Osteoblast (primary cell): ENCODE data around the gene GBX1. TPM values are rescaled to one million over a fixed set of nuclear protein-coding genes. Genes with fewer than 3 reads are reported as not detected.

ENCODE experiments used
- DNase-seq: peaks from one replicate; pipeline ENCODE4 v3.0.0; 2011; ENCODE audit warnings: low spot score, mixed read lengths; ENCODE audit not compliant: insufficient read length; ENCODE audit errors: missing footprints
- H2AFZ ChIP-seq: 2 replicates; pipeline ENCODE4 v1.6.0; 2011; ENCODE audit warnings: mild to moderate bottlenecking, low read length
- H3K27ac ChIP-seq: 2 replicates; pipeline ENCODE4 v1.5.1; 2011; ENCODE audit warnings: mild to moderate bottlenecking, low read depth, low read length, moderate library complexity
- H3K27me3 ChIP-seq: 2 replicates; pipeline ENCODE4 v1.6.0; 2012; ENCODE audit warnings: mild to moderate bottlenecking, control low read depth, inconsistent platforms, low read length, moderate library complexity; ENCODE audit not compliant: insufficient read depth
- H3K36me3 ChIP-seq: 2 replicates; pipeline ENCODE4 v1.5.1; 2011; ENCODE audit warnings: mild to moderate bottlenecking, low read length, control low read depth, moderate library complexity; ENCODE audit not compliant: insufficient read depth
- H3K4me1 ChIP-seq: 2 replicates; pipeline ENCODE4 v1.5.1; 2011; ENCODE audit warnings: mild to moderate bottlenecking, low read length, control low read depth, moderate library complexity; ENCODE audit not compliant: insufficient read depth
- H3K4me2 ChIP-seq: 2 replicates; pipeline ENCODE4 v1.6.0; 2011; ENCODE audit warnings: mild to moderate bottlenecking, low read length; ENCODE audit not compliant: insufficient read depth
- H3K4me3 ChIP-seq: fragments of 200-600 bp; sonication (generic); 3 replicates; pipeline ENCODE4 v1.5.1; 2012; ENCODE audit warnings: mild to moderate bottlenecking, low read length, inconsistent platforms; ENCODE audit not compliant: insufficient read depth
- H3K79me2 ChIP-seq: 2 replicates; pipeline ENCODE4 v1.6.0; 2012; ENCODE audit warnings: mild to moderate bottlenecking, low read length, control low read depth, inconsistent platforms; ENCODE audit not compliant: insufficient read depth
- H3K9me3 ChIP-seq: 2 replicates; pipeline ENCODE4 v1.5.1; 2011; ENCODE audit warnings: low read depth, low read length, control low read depth
- H4K20me1 ChIP-seq: 2 replicates; pipeline ENCODE4 v1.6.0; 2012; ENCODE audit warnings: mild to moderate bottlenecking, low read length, control low read depth; ENCODE audit not compliant: insufficient read depth
- total RNA-seq: library from RNA; depleted of rRNA; stranded (reverse); fragments of >200 nt; gene quantifications from 2 replicates; pipeline ENCODE4 v1.2.3, GENCODE V29; 2012
- TF ChIP-seq, protein P1 (sequence below): IDR thresholded peaks from 2 replicates; pipeline ENCODE4 v1.5.1; 2011; ENCODE audit warnings: mild to moderate bottlenecking, low read depth, low read length, moderate library complexity; ENCODE audit errors: extremely low read depth

GBX1 gene
- total RNA-seq, 1 donor, result not detected

DNA sequence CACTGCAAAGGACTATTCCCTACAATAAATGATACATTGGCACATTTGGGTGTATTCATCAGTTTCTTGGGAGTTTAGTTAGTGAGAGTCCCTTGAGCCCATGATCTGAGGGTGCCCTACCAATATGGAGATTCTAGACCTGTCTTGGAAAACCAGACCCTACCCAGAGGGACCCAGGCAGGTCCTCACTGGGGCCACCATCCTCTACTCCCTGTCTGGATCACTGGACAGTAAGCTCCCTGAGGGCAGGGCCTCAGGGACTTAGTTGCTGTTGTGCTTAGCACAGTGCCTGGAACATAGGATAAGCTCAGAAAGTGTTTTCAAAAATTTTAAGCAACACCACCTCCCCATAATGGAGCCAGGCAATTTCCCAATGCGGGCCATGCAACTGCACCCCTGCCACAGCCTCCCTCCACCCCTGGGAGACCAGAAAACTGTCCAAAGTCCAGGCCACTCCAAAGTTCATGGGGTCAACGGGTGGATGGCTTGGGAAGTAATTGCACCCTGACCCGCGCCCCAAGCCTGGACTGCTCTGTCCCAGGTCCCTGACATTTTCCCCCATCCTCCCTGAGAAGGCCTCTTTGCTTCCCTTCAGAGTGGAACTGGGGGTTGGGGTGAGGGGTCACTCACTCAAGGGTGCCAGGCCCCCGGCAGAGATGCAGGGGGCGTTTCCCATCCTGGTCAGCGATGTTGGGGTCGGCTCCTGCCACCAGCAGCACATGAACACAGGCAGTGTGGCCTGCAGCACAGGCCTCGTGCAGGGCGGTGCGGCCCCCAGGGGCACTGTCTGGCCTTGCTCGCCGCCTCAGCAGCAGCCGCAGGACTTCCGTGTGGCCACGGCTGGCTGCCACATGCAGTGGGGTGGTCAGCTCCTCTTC is 18.5 kb upstream of the GBX1 start:
- Histone ChIP-seq H3K79me2 (no peaks in the 10 kb centered on the region), H3K27ac (no peak overlapping the region), H4K20me1 (no peaks in the 10 kb centered on the region), H3K4me2 (no peak overlapping the region), H3K9me3 (no peaks in the 10 kb centered on the region), H2AFZ (no peak overlapping the region), H3K4me1 (no peaks in the 10 kb centered on the region), H3K4me3 (no peak overlapping the region), H3K36me3 (no peaks in the 10 kb centered on the region), H3K27me3 (peaks cover 36% of the 10 kb centered on the region)
- TF ChIP-seq, protein P1, sequence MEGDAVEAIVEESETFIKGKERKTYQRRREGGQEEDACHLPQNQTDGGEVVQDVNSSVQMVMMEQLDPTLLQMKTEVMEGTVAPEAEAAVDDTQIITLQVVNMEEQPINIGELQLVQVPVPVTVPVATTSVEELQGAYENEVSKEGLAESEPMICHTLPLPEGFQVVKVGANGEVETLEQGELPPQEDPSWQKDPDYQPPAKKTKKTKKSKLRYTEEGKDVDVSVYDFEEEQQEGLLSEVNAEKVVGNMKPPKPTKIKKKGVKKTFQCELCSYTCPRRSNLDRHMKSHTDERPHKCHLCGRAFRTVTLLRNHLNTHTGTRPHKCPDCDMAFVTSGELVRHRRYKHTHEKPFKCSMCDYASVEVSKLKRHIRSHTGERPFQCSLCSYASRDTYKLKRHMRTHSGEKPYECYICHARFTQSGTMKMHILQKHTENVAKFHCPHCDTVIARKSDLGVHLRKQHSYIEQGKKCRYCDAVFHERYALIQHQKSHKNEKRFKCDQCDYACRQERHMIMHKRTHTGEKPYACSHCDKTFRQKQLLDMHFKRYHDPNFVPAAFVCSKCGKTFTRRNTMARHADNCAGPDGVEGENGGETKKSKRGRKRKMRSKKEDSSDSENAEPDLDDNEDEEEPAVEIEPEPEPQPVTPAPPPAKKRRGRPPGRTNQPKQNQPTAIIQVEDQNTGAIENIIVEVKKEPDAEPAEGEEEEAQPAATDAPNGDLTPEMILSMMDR, result no peak
- DNase-seq, result no peak

GRCh38 chr7:151181011-151181431 is 13.5 kb upstream of the GBX1 start:
- no peak overlapping the region for H3K27ac ChIP-seq
- TF ChIP-seq, protein P1, result no peak
- H4K20me1 ChIP-seq, result peaks cover 3% of the 10 kb centered on the region
- no peak overlapping the region for H3K4me2 ChIP-seq
- H3K36me3 ChIP-seq, result no peaks in the 10 kb centered on the region
- no peaks in the 10 kb centered on the region for H3K4me1 ChIP-seq
- no peak overlapping the region for H2AFZ ChIP-seq
- no peak overlapping the region for H3K4me3 ChIP-seq
- no peaks in the 10 kb centered on the region for H3K9me3 ChIP-seq
- peak; percentile 13 for DNase-seq
- H3K79me2 ChIP-seq, result no peaks in the 10 kb centered on the region
- H3K27me3 ChIP-seq, result peaks cover 39% of the 10 kb centered on the region

DNA sequence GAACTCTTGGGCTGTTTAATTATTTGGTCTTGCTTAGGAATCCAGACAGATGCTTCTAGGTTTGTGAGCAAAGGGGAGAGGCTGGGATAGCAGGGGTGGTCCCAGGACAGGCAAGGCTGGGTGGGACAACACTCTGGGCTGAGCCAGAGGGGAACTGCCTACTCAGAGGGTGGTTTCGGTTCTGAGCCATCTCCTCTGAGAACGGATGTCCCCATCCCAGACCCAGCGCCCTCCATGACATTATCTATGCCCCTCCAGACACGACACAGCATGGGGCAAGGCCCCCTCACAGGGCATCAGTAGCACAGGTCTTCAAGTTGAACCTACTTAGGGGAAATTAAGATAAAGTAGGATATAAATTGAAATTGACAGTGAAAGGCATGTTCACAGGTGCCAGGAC is 12.5 kb upstream of the GBX1 start:
- Histone ChIP-seq H3K4me1 (no peaks in the 10 kb centered on the region), H3K27me3 (peaks cover 43% of the 10 kb centered on the region), H2AFZ (no peak overlapping the region), H3K4me3 (no peak overlapping the region), H3K36me3 (no peaks in the 10 kb centered on the region), H3K79me2 (no peaks in the 10 kb centered on the region), H3K4me2 (no peak overlapping the region), H4K20me1 (peaks cover 3% of the 10 kb centered on the region), H3K9me3 (no peaks in the 10 kb centered on the region), H3K27ac (no peak overlapping the region)
- DNase-seq, result peak; percentile 65
- TF ChIP-seq, protein P1, result no peak

DNA sequence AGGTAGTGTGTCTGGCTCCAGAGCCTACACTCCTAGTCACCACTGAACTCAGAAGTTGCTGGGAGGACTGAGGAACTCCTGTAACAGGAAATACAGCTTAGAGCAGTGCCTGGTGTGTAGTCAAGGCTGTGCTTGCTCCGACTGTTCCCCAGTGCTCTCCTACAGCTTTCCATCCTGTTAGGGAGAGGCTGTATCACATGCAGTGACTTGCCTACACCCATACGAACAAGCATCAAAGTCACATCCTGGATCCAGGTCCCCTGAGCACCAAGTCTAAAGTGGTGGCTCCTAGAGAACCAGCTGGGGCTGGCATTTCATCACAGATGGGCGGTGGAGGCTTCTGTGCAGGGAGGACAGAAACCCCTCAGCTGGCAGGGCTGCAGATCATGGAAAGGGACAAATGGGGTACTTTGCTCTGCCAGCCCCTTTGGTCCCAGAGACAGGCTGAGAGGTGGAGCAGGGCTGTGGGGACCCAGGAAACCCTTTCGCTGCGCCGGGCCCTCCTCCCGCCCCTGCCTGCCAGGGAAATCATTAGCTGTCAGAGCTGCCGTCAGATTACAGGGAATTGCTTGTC is 11.9 kb upstream of the GBX1 start:
- H3K79me2 ChIP-seq, result no peaks in the 10 kb centered on the region
- H2AFZ ChIP-seq, result no peak overlapping the region
- H3K27ac ChIP-seq, result no peak overlapping the region
- no peaks in the 10 kb centered on the region for H3K4me1 ChIP-seq
- peaks cover 3% of the 10 kb centered on the region for H4K20me1 ChIP-seq
- DNase-seq, result peak; percentile 58
- H3K4me2 ChIP-seq, result no peak overlapping the region
- no peaks in the 10 kb centered on the region for H3K9me3 ChIP-seq
- no peak overlapping the region for H3K4me3 ChIP-seq
- TF ChIP-seq, protein P1, result no peak
- no peaks in the 10 kb centered on the region for H3K36me3 ChIP-seq
- H3K27me3 ChIP-seq, result peaks cover 46% of the 10 kb centered on the region
